IPS DF 6.9 (cell line): ENCODE measurements around the gene HERC3.

Source experiments
- DNase-seq: peaks from one replicate; pipeline ENCODE4 v3.0.0-alpha.2; 2013; ENCODE audit warnings: low read depth, low spot score
- H3K27ac ChIP-seq: one replicate; pipeline ENCODE4 v1.5.1; 2013; ENCODE audit warnings: low read length, control low read depth
- H3K27me3 ChIP-seq: 2 replicates; pipeline ENCODE4 v1.6.1; 2013; ENCODE audit warnings: mild to moderate bottlenecking, low read length; ENCODE audit not compliant: control insufficient read depth, insufficient read depth
- H3K36me3 ChIP-seq: 2 replicates; pipeline ENCODE4 v1.6.1; 2013; ENCODE audit warnings: low read length; ENCODE audit not compliant: control insufficient read depth, insufficient read depth
- H3K4me1 ChIP-seq: 2 replicates; pipeline ENCODE4 v1.6.1; 2013; ENCODE audit warnings: low read length; ENCODE audit not compliant: control insufficient read depth, insufficient read depth
- H3K4me3 ChIP-seq: 2 replicates; pipeline ENCODE4 v1.5.1; 2013; ENCODE audit warnings: mild to moderate bottlenecking, low read length
- H3K9me3 ChIP-seq: 2 replicates; pipeline ENCODE4 v1.6.1; 2013; ENCODE audit warnings: low read length, inconsistent platforms; ENCODE audit not compliant: control insufficient read depth, insufficient read depth
- WGBS: extraction: QIAGEN DNeasy Blood & Tissue Kit; methylation state at CpG from one replicate; pipeline ENCODE4 v1.1.7; 2013; ENCODE audit warnings: mixed read lengths, missing lambda C conversion rate; ENCODE audit not compliant: insufficient read length, insufficient coverage; 5-methylcytosine and 5-hydroxymethylcytosine counted together

The HERC3 gene

GRCh38 chr4:88585917-88586316 is 6.4 kb upstream of the HERC3 start:
- no peak overlapping the region for H3K27ac ChIP-seq
- no peaks in the 10 kb centered on the region for H3K27me3 ChIP-seq

GRCh38 chr4:88587306-88587705 is 5.0 kb upstream of the HERC3 start:
- H3K27me3 ChIP-seq = no peaks in the 10 kb centered on the region
- no peaks in the 10 kb centered on the region for H3K9me3 ChIP-seq
- no peaks in the 10 kb centered on the region for H3K36me3 ChIP-seq
- H3K27ac ChIP-seq = no peak overlapping the region
- no peaks in the 10 kb centered on the region for H3K4me1 ChIP-seq
- WGBS = no CpG with 5 or more reads among the region's 1 CpG
- H3K4me3 ChIP-seq = no peak overlapping the region
- no peak for DNase-seq

More at GRCh38 chr4:88585917-88586316, 6.4 kb upstream of the HERC3 start:
- WGBS = no CpG with 5 or more reads among the region's 3 CpGs
- Histone ChIP-seq H3K4me1 (no peaks in the 10 kb centered on the region), H3K9me3 (no peaks in the 10 kb centered on the region), H3K4me3 (no peak overlapping the region), H3K36me3 (no peaks in the 10 kb centered on the region)
- no peak for DNase-seq

- Histone ChIP-seq H3K27me3 (peaks cover 7% of the 10 kb centered on the region; the same call in 1 of the 2 replicates), H3K4me3 (peak overlapping the region; percentile 83), H3K36me3 (no peaks in the 10 kb centered on the region), H3K4me1 (no peaks in the 10 kb centered on the region), H3K9me3 (no peaks in the 10 kb centered on the region), H3K27ac (no peak overlapping the region)
- no peak for DNase-seq
- no CpG with 5 or more reads among the region's 89 CpGs for WGBS
Observed at GRCh38 chr4:88592600-88593448, 544 bp downstream of the HERC3 start.

- H3K27ac ChIP-seq = no peak overlapping the region
- H3K9me3 ChIP-seq = no peaks in the 10 kb centered on the region
- H3K36me3 ChIP-seq = no peaks in the 10 kb centered on the region
- 100% methylated on average over 1 of the region's 3 CpGs for WGBS
- H3K4me3 ChIP-seq = no peak overlapping the region
- peaks cover 7% of the 10 kb centered on the region; the same call in 1 of the 2 replicates for H3K27me3 ChIP-seq
- DNase-seq = no peak
- peaks cover 2% of the 10 kb centered on the region; the same call in 1 of the 2 replicates for H3K4me1 ChIP-seq
Observed at GRCh38 chr4:88597970-88598660, 5.8 kb downstream of the HERC3 start.

- DNase-seq = no peak
- H3K4me1 ChIP-seq = peaks cover 2% of the 10 kb centered on the region; the same call in 1 of the 2 replicates
- no peak overlapping the region for H3K4me3 ChIP-seq
- no peak overlapping the region for H3K27ac ChIP-seq
- H3K9me3 ChIP-seq = no peaks in the 10 kb centered on the region
- WGBS = no CpG with 5 or more reads among the region's 3 CpGs
- no peaks in the 10 kb centered on the region for H3K36me3 ChIP-seq
- no peaks in the 10 kb centered on the region for H3K27me3 ChIP-seq
Observed at GRCh38 chr4:88599298-88599697, 7.0 kb downstream of the HERC3 start.

- Histone ChIP-seq H3K36me3 (no peaks in the 10 kb centered on the region), H3K27ac (no peak overlapping the region), H3K27me3 (no peaks in the 10 kb centered on the region), H3K4me3 (no peak overlapping the region), H3K9me3 (no peaks in the 10 kb centered on the region), H3K4me1 (peaks cover 2% of the 10 kb centered on the region; the same call in 1 of the 2 replicates)
- no peak for DNase-seq
- WGBS = no CpG with 5 or more reads among the region's 1 CpG
Observed at GRCh38 chr4:88599714-88600113, 7.4 kb downstream of the HERC3 start.

GRCh38 chr4:88600176-88600838 is 8.0 kb downstream of the HERC3 start:
- H3K9me3 ChIP-seq = no peaks in the 10 kb centered on the region
- no peaks in the 10 kb centered on the region for H3K36me3 ChIP-seq
- H3K27me3 ChIP-seq = no peaks in the 10 kb centered on the region
- H3K4me3 ChIP-seq = no peak overlapping the region
- no peak for DNase-seq
- no CpG with 5 or more reads among the region's 2 CpGs for WGBS
- H3K27ac ChIP-seq = no peak overlapping the region
- H3K4me1 ChIP-seq = peaks cover 2% of the 10 kb centered on the region; the same call in 1 of the 2 replicates

GRCh38 chr4:88604978-88605678 is 12.8 kb downstream of the HERC3 start:
- H3K27ac ChIP-seq = no peak overlapping the region
- H3K4me1 ChIP-seq = no peaks in the 10 kb centered on the region

GRCh38 chr4:88605736-88606135 is 13.5 kb downstream of the HERC3 start:
- Histone ChIP-seq H3K27me3 (no peaks in the 10 kb centered on the region), H3K4me3 (no peak overlapping the region), H3K4me1 (no peaks in the 10 kb centered on the region), H3K27ac (no peak overlapping the region), H3K9me3 (no peaks in the 10 kb centered on the region), H3K36me3 (no peaks in the 10 kb centered on the region)
- DNase-seq = no peak

More at GRCh38 chr4:88604978-88605678, 12.8 kb downstream of the HERC3 start:
- Histone ChIP-seq H3K4me3 (no peak overlapping the region), H3K27me3 (no peaks in the 10 kb centered on the region), H3K36me3 (no peaks in the 10 kb centered on the region), H3K9me3 (no peaks in the 10 kb centered on the region)
- no peak for DNase-seq
- no CpG with 5 or more reads among the region's 1 CpG for whole genome bisulfite sequencing

GRCh38 chr4:88606832-88607231 is 14.6 kb downstream of the HERC3 start:
- H3K27ac ChIP-seq = no peak overlapping the region
- H3K27me3 ChIP-seq = no peaks in the 10 kb centered on the region
- DNase-seq = no peak
- H3K36me3 ChIP-seq = no peaks in the 10 kb centered on the region
- H3K4me3 ChIP-seq = no peak overlapping the region
- no peaks in the 10 kb centered on the region for H3K9me3 ChIP-seq
- H3K4me1 ChIP-seq = no peaks in the 10 kb centered on the region
- no CpG with 5 or more reads among the region's 1 CpG for WGBS
